Measurements from ENCODE around the gene NEGR1. TPM values are rescaled to one million over a fixed set of nuclear protein-coding genes. Genes with fewer than 3 reads are reported as not detected.

NEGR1 gene
- total RNA-seq, 1 experiment from 2014 or later = 0.05 TPM

GRCh38 chr1:71559880-71560279 is 722.5 kb downstream of the NEGR1 start (continued):
- TF ChIP-seq, protein P1, sequence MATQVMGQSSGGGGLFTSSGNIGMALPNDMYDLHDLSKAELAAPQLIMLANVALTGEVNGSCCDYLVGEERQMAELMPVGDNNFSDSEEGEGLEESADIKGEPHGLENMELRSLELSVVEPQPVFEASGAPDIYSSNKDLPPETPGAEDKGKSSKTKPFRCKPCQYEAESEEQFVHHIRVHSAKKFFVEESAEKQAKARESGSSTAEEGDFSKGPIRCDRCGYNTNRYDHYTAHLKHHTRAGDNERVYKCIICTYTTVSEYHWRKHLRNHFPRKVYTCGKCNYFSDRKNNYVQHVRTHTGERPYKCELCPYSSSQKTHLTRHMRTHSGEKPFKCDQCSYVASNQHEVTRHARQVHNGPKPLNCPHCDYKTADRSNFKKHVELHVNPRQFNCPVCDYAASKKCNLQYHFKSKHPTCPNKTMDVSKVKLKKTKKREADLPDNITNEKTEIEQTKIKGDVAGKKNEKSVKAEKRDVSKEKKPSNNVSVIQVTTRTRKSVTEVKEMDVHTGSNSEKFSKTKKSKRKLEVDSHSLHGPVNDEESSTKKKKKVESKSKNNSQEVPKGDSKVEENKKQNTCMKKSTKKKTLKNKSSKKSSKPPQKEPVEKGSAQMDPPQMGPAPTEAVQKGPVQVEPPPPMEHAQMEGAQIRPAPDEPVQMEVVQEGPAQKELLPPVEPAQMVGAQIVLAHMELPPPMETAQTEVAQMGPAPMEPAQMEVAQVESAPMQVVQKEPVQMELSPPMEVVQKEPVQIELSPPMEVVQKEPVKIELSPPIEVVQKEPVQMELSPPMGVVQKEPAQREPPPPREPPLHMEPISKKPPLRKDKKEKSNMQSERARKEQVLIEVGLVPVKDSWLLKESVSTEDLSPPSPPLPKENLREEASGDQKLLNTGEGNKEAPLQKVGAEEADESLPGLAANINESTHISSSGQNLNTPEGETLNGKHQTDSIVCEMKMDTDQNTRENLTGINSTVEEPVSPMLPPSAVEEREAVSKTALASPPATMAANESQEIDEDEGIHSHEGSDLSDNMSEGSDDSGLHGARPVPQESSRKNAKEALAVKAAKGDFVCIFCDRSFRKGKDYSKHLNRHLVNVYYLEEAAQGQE (IDR thresholded peaks at IDR 0.05; ENCODE audit: low read depth) = no peak
- no peak for TF ChIP-seq JUND (IDR thresholded peaks at IDR 0.05)
- TF ChIP-seq ZFX (IDR thresholded peaks at IDR 0.05) = no peak
- no peak for TF ChIP-seq POLR2AphosphoS5 (IDR thresholded peaks at IDR 0.05; ENCODE audit: low read depth, low read length)

- no peak overlapping the region for H3K4me3 ChIP-seq (replicated peaks in 1 of 2; ENCODE audit: low read depth in 1 of 2, low read length in 2 of 2)
- H3K36me3 ChIP-seq (ENCODE audit: control insufficient read depth in 1 of 2, insufficient read depth in 2 of 2, low read length in 2 of 2) = no peaks in the 10 kb centered on the region
- TF ChIP-seq YY1 (IDR thresholded peaks at IDR 0.05; ENCODE audit: extremely low read depth, insufficient replicate concordance, low read depth, low read length) = no peak
- TF ChIP-seq ZNF274 (IDR thresholded peaks at IDR 0.05; ENCODE audit: low read depth, low read length) = no peak
- no peak for TF ChIP-seq SP1 (IDR thresholded peaks at IDR 0.05; ENCODE audit: low read depth)
- TF ChIP-seq CBX3 (IDR thresholded peaks at IDR 0.05; ENCODE audit: low read depth) = no peak
- TF ChIP-seq SRF (IDR thresholded peaks at IDR 0.05; ENCODE audit: low read depth) = no peak
- TF ChIP-seq TCF7L2 (IDR thresholded peaks at IDR 0.05; ENCODE audit: borderline replicate concordance, extremely low read depth, insufficient read depth, insufficient read length) = no peak
- no peak for TF ChIP-seq CEBPB (IDR thresholded peaks at IDR 0.05; ENCODE audit: low read depth)
- no peak for TF ChIP-seq POLR2AphosphoS5 (IDR thresholded peaks at IDR 0.05; ENCODE audit: low read depth, low read length)
- TF ChIP-seq ELF1 (IDR thresholded peaks at IDR 0.05; ENCODE audit: borderline replicate concordance, low read depth) = no peak
- TF ChIP-seq FOSL1 (IDR thresholded peaks at IDR 0.05; ENCODE audit: low read depth) = no peak
- TF ChIP-seq EZH2 (IDR thresholded peaks at IDR 0.05) = no peak
- no peak for TF ChIP-seq ZFX (IDR thresholded peaks at IDR 0.05)
- TF ChIP-seq EZH2phosphoT487 (IDR thresholded peaks at IDR 0.05; ENCODE audit: borderline replicate concordance) = no peak
- no peak for TF ChIP-seq MAX (IDR thresholded peaks at IDR 0.05)
- no peak for TF ChIP-seq JUND (IDR thresholded peaks at IDR 0.05)
- TF ChIP-seq RAD21 (IDR thresholded peaks at IDR 0.05; ENCODE audit: low read depth) = no peak
- H3K9me3 ChIP-seq (ENCODE audit: control insufficient read depth in 1 of 2, insufficient read depth in 1 of 2, low read depth in 1 of 2, low read length in 2 of 2) = peaks cover 0 to 12% of the 10 kb centered on the region in 2 experiments; a peak in 2 of 4 replicates
- CTCF ChIA-PET = no interaction called here
- no peak overlapping the region for H3K9ac ChIP-seq (ENCODE audit: low read length)
- H3K79me2 ChIP-seq (ENCODE audit: insufficient read depth, low read length) = no peaks in the 10 kb centered on the region
- DNase-seq (ENCODE audit: low read depth, low spot score) (no peak), ATAC-seq (no peak)
- no peaks in the 10 kb centered on the region for H3K9me2 ChIP-seq (ENCODE audit: insufficient read depth)
- BruUV-seq (replicated peaks) = no TSS peak
- H3K27ac ChIP-seq (ENCODE audit: low read depth, low read length) = no peak overlapping the region
- RAD21 ChIA-PET (ENCODE audit: low non-redundant PET in 1 of 2, low total read pairs in 2 of 2, uncharacterized antibody in 2 of 2, unreplicated experiment in 2 of 2) = no interaction called here
- no peak overlapping the region for H3K4me2 ChIP-seq (ENCODE audit: low read length)
- no peak overlapping the region for H2AFZ ChIP-seq (ENCODE audit: low read depth, low read length, poor library complexity, severe bottlenecking)
- POLR2A ChIA-PET = no interaction called here
- H3K27me3 ChIP-seq (ENCODE audit: insufficient read depth, low read length) = no peaks in the 10 kb centered on the region
- no peaks in the 10 kb centered on the region for H3K4me1 ChIP-seq (ENCODE audit: control insufficient read depth in 1 of 2, insufficient read depth in 2 of 2, low read length in 2 of 2)
- H4K20me1 ChIP-seq (ENCODE audit: insufficient read depth) = no peaks in the 10 kb centered on the region
- intact Hi-C loops (cut with micrococcal nuclease) = no loop called here
Observed at GRCh38 chr1:71557138-71557537, 725.2 kb downstream of the NEGR1 start.
